Measurements from ENCODE around the gene TRIM64C. TPM values are rescaled to one million over a fixed set of nuclear protein-coding genes. Genes with fewer than 3 reads are reported as not detected.

TRIM64C gene, protein sequence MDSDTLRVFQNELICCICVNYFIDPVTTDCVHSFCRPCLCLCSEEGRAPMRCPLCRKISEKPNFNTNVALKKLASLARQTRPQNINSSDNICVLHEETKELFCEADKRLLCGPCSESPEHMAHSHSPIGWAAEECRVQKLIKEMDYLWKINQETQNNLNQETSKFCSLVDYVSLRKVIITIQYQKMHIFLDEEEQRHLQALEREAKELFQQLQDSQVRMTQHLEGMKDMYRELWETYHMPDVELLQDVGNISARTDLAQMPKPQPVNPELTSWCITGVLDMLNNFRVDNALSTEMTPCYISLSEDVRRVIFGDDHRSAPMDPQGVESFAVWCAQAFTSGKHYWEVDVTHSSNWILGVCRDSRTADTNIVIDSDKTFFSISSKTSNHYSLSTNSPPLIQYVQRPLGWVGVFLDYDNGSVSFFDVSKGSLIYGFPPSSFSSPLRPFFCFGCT
- total RNA-seq: not detected in 2 replicates

DNA sequence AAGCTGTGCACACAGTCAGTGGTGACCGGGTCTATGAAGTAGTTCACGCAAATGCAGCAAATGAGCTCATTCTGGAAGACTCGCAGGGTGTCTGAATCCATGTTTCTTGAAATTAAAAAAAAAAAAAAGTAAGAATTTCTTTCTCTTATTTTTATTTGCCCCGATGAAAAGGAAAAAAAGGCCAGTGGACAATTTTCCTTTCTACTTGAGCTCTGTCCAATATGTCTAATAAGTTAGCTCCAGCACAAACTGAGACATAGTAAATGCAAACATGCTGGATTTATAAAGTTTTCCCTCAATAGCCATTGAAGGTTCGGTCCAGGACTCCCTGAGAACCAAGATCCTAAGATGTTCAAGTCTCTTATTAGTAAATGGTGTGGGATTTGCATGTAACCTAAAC, at the start of gene TRIM64C:
TSS of gene TRIM64C (minus strand) at position 101 of the 400 bp plus-strand sequence. CDS start at position 101, 0 bp downstream.

DNA sequence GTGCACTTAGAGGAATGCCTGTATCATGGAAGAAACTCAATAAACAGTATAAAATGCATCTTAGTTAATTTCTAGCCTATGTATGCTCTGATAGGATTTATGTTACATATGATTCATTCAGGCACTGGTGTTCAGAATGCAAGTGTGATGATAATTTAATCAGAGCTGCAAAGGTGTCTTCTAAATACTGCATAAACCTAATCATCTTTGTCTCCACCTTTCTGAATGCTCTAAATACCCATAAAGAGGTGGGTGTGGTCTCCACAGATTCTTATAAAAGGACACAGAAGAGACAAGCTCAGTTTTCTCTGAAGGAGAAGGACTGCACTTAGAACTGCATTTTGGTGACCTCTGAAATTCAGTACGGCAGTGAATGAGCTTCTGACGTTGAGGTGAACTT, 30.4 kb downstream of the TRIM64C start, which contains the start of gene TRIM49B:
TSS of gene TRIM49B (plus strand) at position 301 of the 400 bp plus-strand sequence. CDS start 2,777 bp downstream, outside the sequence.

Other genes starting within 250 kb of the TRIM64C start
- not detected in 2 replicates for gene TRIM51G, start 75.2 kb downstream of the TRIM64C start, total RNA-seq
- not detected in 2 replicates for gene TRIM49B, start 30.3 kb downstream of the TRIM64C start, total RNA-seq
- 0.13 and 0.62 TPM in 2 replicates for gene FOLH1, start 149.5 kb upstream of the TRIM64C start, total RNA-seq

Data from aortic smooth muscle cell (primary cell).